ENCODE measurements around the gene MT1G. TPM values are rescaled to one million over a fixed set of nuclear protein-coding genes. Genes with fewer than 3 reads are reported as not detected.

Gene MT1G
- total RNA-seq, 3 donors from 2014 or later (not counting 1 experiment from before 2014, with no cell fraction given): 0.80 to 1.5 TPM; not detected in 1

DNA sequence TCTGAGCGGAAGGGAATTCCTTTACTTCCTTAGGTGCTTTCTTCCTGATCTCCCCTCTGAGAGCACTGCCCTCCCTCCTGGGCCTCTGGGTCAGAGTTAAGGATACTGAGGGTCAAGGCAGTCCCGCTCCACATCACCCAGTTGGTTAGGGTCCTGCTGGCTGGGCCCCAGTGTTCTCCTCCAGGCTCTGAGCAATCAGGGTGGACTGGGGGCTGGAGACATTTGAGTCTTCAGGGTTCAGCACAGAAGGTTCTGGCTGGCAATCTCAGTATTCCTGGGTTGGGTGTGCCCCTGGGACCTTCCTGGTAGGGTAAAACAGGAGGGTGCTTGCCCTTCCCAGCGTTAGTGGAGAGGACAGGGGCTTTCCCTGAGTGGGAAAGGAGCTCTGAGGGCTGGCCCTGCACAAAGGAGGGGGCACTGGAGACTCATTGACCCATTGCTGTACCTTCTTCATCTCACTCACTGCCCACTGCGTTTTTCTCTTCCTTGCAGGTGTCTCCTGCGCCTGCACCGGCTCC, 35.0 kb downstream of the MT1G start:
- Histone ChIP-seq H3K27ac (ENCODE audit: low read length) (no peak overlapping the region), H3K4me3 (ENCODE audit: low read length) (no peak overlapping the region), H3K36me3 (ENCODE audit: control insufficient read depth, insufficient read depth, low read length) (no peaks in the 10 kb centered on the region), H3K9me3 (ENCODE audit: control insufficient read depth, insufficient read depth, low read length) (no peaks in the 10 kb centered on the region), H3K27me3 (ENCODE audit: control insufficient read depth, insufficient read depth, low read length) (peaks cover 44% of the 10 kb centered on the region), H3K4me1 (ENCODE audit: control insufficient read depth, insufficient read depth, low read length) (peaks cover 17% of the 10 kb centered on the region)
- Mint-ChIP-seq H3K4me1 (peaks cover 9 to 15% of the 10 kb centered on the region in 2 donors), H3K27ac (no peak overlapping the region), H3K36me3 (no peaks in the 10 kb centered on the region), H3K4me3 (peak overlapping the region; percentile 60), H3K27me3 (ENCODE audit: low read depth in 2 of 2) (peaks cover 66 to 69% of the 10 kb centered on the region in 2 donors), H3K9me3 (no peaks in the 10 kb centered on the region)
- DNase-seq: no peak
- no peak for TF ChIP-seq CTCF (IDR thresholded peaks at IDR 0.05)
- intact Hi-C loops (cut with micrococcal nuclease): no loop called here
- WGBS (ENCODE audit: insufficient coverage): 23% methylated on average over 6 of the region's 6 CpGs
- no peak for ATAC-seq

DNA sequence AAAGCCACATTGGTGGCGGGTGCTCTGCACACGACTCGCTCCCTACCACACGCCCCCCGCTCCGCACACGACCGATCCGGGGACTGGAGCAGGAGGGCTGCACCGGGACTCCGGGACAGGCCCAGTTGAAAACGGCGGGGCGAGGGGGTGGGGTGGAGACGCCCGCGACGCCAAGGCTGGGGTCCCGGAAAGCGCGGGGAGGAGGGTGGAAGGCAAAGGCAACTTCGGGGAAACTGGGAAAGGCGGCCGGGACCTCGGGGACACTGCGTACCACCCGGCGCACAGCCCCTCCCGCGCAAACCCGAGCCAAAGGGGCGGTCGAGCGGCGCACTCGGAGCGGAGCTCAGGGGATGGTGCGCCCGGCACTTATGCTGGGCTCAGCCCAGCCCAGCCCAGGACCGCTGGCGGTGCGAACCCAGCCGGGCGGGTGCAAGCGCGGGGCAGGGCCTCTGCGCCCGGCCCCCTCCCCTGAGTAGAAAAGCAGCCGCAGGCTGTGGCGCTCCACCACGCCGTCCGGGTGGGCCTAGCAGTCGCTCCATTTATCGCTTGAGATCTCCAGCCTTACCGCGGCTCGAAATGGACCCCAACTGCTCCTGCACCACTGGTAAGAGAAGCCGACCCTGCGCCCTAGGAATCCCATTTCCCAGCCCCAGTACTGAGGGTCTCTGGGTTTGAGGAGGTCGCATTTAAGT, 35.6 kb downstream of the MT1G start, which contains the start of gene MT1M:
TSS of gene MT1M (plus strand) at position 504 of the 692 bp plus-strand sequence. CDS start at position 577, 73 bp downstream.
- no peaks in the 10 kb centered on the region for H3K9me3 Mint-ChIP-seq
- Histone ChIP-seq H3K36me3 (ENCODE audit: control insufficient read depth, insufficient read depth, low read length) (no peaks in the 10 kb centered on the region), H3K27ac (ENCODE audit: low read length) (no peak within 1 kb of the TSS), H3K27me3 (ENCODE audit: control insufficient read depth, insufficient read depth, low read length) (peaks cover 39% of the 10 kb centered on the region), H3K9me3 (ENCODE audit: control insufficient read depth, insufficient read depth, low read length) (no peaks in the 10 kb centered on the region), H3K4me1 (ENCODE audit: control insufficient read depth, insufficient read depth, low read length) (peaks cover 16% of the 10 kb centered on the region), H3K4me3 (ENCODE audit: low read length) (no peak within 1 kb of the TSS)
- H3K4me3 Mint-ChIP-seq: peak within 1 kb of the TSS; percentile 83
- no peak within 1 kb of the TSS for H3K27ac Mint-ChIP-seq
- DNase-seq (peak in 1 of 2 donors; percentile 26), ATAC-seq (peak in 2 of 3 donors; percentile 44 to 78)
- WGBS (ENCODE audit: insufficient coverage): 2% methylated on average over 60 of the region's 61 CpGs
- peaks cover 60 to 63% of the 10 kb centered on the region in 2 donors for H3K27me3 Mint-ChIP-seq (ENCODE audit: low read depth in 2 of 2)
- H3K36me3 Mint-ChIP-seq: no peaks in the 10 kb centered on the region
- H3K4me1 Mint-ChIP-seq: peaks cover 5 to 15% of the 10 kb centered on the region in 2 donors
- TF ChIP-seq CTCF (IDR thresholded peaks at IDR 0.05): no peak
- intact Hi-C loops (cut with micrococcal nuclease): no loop called here

DNA sequence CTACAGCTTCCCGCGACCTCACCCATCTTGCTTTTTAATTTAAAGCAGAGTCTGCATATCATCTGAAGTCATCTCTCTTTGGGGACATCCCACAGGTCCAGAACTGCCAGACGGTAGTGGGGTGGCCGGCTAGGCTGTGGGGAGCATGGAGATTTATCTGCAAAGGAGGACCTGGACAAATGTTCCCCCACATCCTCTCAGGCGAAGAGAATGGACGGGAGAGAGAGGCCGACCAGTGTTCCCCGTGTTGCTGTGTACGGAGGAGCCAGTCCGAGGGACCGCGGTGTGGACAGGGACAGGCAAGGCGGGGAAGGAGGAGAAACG, 36.1 kb downstream of the MT1G start:
- peaks cover 36% of the 10 kb centered on the region for H3K27me3 ChIP-seq (ENCODE audit: control insufficient read depth, insufficient read depth, low read length)
- Mint-ChIP-seq H3K36me3 (no peaks in the 10 kb centered on the region), H3K27ac (no peak overlapping the region), H3K4me3 (peak overlapping the region; percentile 83), H3K4me1 (peaks cover 5 to 15% of the 10 kb centered on the region in 2 donors), H3K27me3 (ENCODE audit: low read depth in 2 of 2) (peaks cover 55 to 58% of the 10 kb centered on the region in 2 donors), H3K9me3 (no peaks in the 10 kb centered on the region)
- no peak overlapping the region for H3K4me3 ChIP-seq (ENCODE audit: low read length)
- no peaks in the 10 kb centered on the region for H3K36me3 ChIP-seq (ENCODE audit: control insufficient read depth, insufficient read depth, low read length)
- no peak overlapping the region for H3K27ac ChIP-seq (ENCODE audit: low read length)
- no peak for TF ChIP-seq CTCF (IDR thresholded peaks at IDR 0.05)
- intact Hi-C loops (cut with micrococcal nuclease): no loop called here
- no peaks in the 10 kb centered on the region for H3K9me3 ChIP-seq (ENCODE audit: control insufficient read depth, insufficient read depth, low read length)
- DNase-seq (no peak), ATAC-seq (no peak)
- H3K4me1 ChIP-seq (ENCODE audit: control insufficient read depth, insufficient read depth, low read length): peaks cover 16% of the 10 kb centered on the region
- WGBS (ENCODE audit: insufficient coverage): 32% methylated on average over 14 of the region's 14 CpGs
